H1 (cell line): Measurements from ENCODE around the gene CLVS2. TPM values are rescaled to one million over a fixed set of nuclear protein-coding genes. Genes with fewer than 3 reads are reported as not detected.

Experiments used
- CTCF ChIA-PET: fragments of 300-600 bp; sonication (Branson Sonifier 250); formaldehyde crosslinking; loops from one replicate; lab custom pipeline; 2021; ENCODE audit not compliant: partially characterized antibody; lab: Charles Lee
- POLR2A ChIA-PET: fragments of 300-600 bp; sonication (Branson Sonifier 250); formaldehyde crosslinking; loops from one replicate; lab custom pipeline; 2021; ENCODE audit warnings: inconsistent platforms; ENCODE audit not compliant: partially characterized antibody; lab: Charles Lee
- DNase-seq, 2 experiments: peaks; one replicate each; pipeline versions ENCODE4 v3.0.0 to v3.0.0-alpha.2; 2010 to 2022; ENCODE audit warnings: low spot score in 2 of 2, low read depth in 1 of 2, mixed read lengths in 1 of 2
- FAIRE-seq: peaks from 2 replicates; lab custom pipeline; 2011; peaks lifted over from hg19 to GRCh38; lab: Jason Lieb, UNC
- H2AFZ ChIP-seq: 2 replicates; pipeline ENCODE4 v1.8.1; 2012; ENCODE audit warnings: low read length, inconsistent platforms
- H2AK5ac ChIP-seq: 2 replicates; pipeline ENCODE4 v1.6.1; 2013; ENCODE audit warnings: low read depth, low read length
- H2BK120ac ChIP-seq: replicated peaks from 2 replicates; pipeline ENCODE3; 2013; ENCODE audit warnings: low read depth, low read length, inconsistent platforms
- H2BK12ac ChIP-seq: 2 replicates; pipeline ENCODE4 v1.6.1; 2013; ENCODE audit warnings: low read depth, low read length
- H2BK15ac ChIP-seq: 2 replicates; pipeline ENCODE4 v1.6.1; 2013; ENCODE audit warnings: low read length
- H2BK20ac ChIP-seq: 2 replicates; pipeline ENCODE4 v1.6.1; 2013; ENCODE audit warnings: low read length
- H2BK5ac ChIP-seq: 2 replicates; pipeline ENCODE4 v1.6.1; 2013; ENCODE audit warnings: low read depth, low read length
- H3K14ac ChIP-seq: 2 replicates; pipeline ENCODE4 v1.6.1; 2013; ENCODE audit warnings: inconsistent platforms; ENCODE audit not compliant: insufficient read length
- H3K18ac ChIP-seq: 2 replicates; pipeline ENCODE4 v1.6.1; 2013; ENCODE audit warnings: low read length; ENCODE audit errors: extremely low read depth
- H3K23ac ChIP-seq: 2 replicates; pipeline ENCODE4 v1.6.1; 2013; ENCODE audit warnings: inconsistent platforms; ENCODE audit not compliant: insufficient read length
- H3K23me2 ChIP-seq: 2 replicates; pipeline ENCODE4 v1.6.1; 2013; ENCODE audit warnings: low read depth, low read length
- H3K27ac ChIP-seq: 2 replicates; pipeline ENCODE4 v1.6.1; 2011; ENCODE audit warnings: low read depth, low read length, inconsistent platforms
- H3K27me3 ChIP-seq, 4 experiments: replicated peaks in 1 of 4; 1 replicate in 1 of 4; 2 replicates in 3 of 4; pipeline versions ENCODE4 v1.6.1 to v1.8.1; 2011 to 2013; ENCODE audit warnings: low read length in 3 of 4, mild to moderate bottlenecking in 3 of 4, inconsistent platforms in 2 of 4, mixed read lengths in 2 of 4, moderate library complexity in 1 of 4; ENCODE audit not compliant: control insufficient read depth in 3 of 4, insufficient read depth in 3 of 4; ENCODE audit errors: extremely low read depth in 1 of 4
- H3K36me3 ChIP-seq, 4 experiments: 2 replicates each; pipeline versions ENCODE4 v1.6.1 to v1.8.1; 2011 to 2013; ENCODE audit warnings: mild to moderate bottlenecking in 4 of 4, low read length in 3 of 4, moderate library complexity in 2 of 4, control low read depth in 1 of 4, inconsistent platforms in 1 of 4; ENCODE audit not compliant: insufficient read depth in 4 of 4, control insufficient read depth in 2 of 4
- H3K4ac ChIP-seq: replicated peaks from 2 replicates; pipeline ENCODE3; 2013; ENCODE audit warnings: low read length, low read depth, mixed read lengths, inconsistent platforms; ENCODE audit not compliant: insufficient read length
- H3K4me1 ChIP-seq, 4 experiments: replicated peaks in 1 of 4; 1 replicate in 1 of 4; 2 replicates in 3 of 4; pipeline versions ENCODE4 v1.6.1 to v1.8.1; 2011 to 2013; ENCODE audit warnings: low read length in 3 of 4, inconsistent platforms in 2 of 4, mixed read lengths in 1 of 4; ENCODE audit not compliant: insufficient read depth in 4 of 4, control insufficient read depth in 3 of 4
- H3K4me2 ChIP-seq, 2 experiments: 2 replicates each; pipeline versions ENCODE4 v1.6.1 to v1.8.1; 2011 to 2013; ENCODE audit warnings: low read depth in 2 of 2, low read length in 2 of 2, control low read depth in 1 of 2, inconsistent platforms in 1 of 2, mild to moderate bottlenecking in 1 of 2; ENCODE audit not compliant: insufficient read depth in 1 of 2
- H3K4me3 ChIP-seq, 4 experiments: fragments of 200-600, 300-600 bp in 1 of 4; sonication (generic), shearing (Covaris generic), sonication (Bioruptor Twin) in 1 of 4; 2 replicates each; pipeline versions ENCODE4 v1.5.1 to v1.8.1; 2011 to 2016; ENCODE audit warnings: low read length in 4 of 4, low read depth in 3 of 4, control low read depth in 2 of 4, inconsistent platforms in 2 of 4, mild to moderate bottlenecking in 2 of 4, mixed read lengths in 1 of 4, moderate library complexity in 1 of 4; ENCODE audit not compliant: insufficient read depth in 2 of 4; ENCODE audit errors: extremely low read depth in 1 of 4
- H3K56ac ChIP-seq: replicated peaks from 2 replicates; pipeline ENCODE3; 2013; ENCODE audit warnings: low read depth, mild to moderate bottlenecking, mixed read lengths, low read length, inconsistent platforms; ENCODE audit not compliant: insufficient read length
- H3K79me1 ChIP-seq: 2 replicates; pipeline ENCODE4 v1.6.1; 2013; ENCODE audit warnings: low read depth, low read length, control low read depth
- H3K79me2 ChIP-seq, 2 experiments: 2 replicates each; pipeline versions ENCODE4 v1.6.1 to v1.8.1; 2012 to 2013; ENCODE audit warnings: low read length in 2 of 2, mild to moderate bottlenecking in 2 of 2, inconsistent platforms in 1 of 2; ENCODE audit not compliant: insufficient read depth in 2 of 2, control insufficient read depth in 1 of 2
- H3K9ac ChIP-seq, 4 experiments: replicated peaks in 1 of 4; 1 replicate in 1 of 4; 2 replicates in 3 of 4; pipeline versions ENCODE4 v1.6.1 to v1.8.1; 2011 to 2013; ENCODE audit warnings: low read depth in 3 of 4, low read length in 3 of 4, control low read depth in 2 of 4, mild to moderate bottlenecking in 2 of 4, moderate library complexity in 2 of 4, inconsistent platforms in 1 of 4; ENCODE audit errors: extremely low read depth in 1 of 4
- H3K9me3 ChIP-seq, 2 experiments: 2 replicates each; pipeline versions ENCODE4 v1.6.1 to v1.8.1; 2012 to 2013; ENCODE audit warnings: mild to moderate bottlenecking in 2 of 2, moderate library complexity in 2 of 2, control low read depth in 1 of 2, inconsistent platforms in 1 of 2, low read depth in 1 of 2, low read length in 1 of 2, mixed read lengths in 1 of 2; ENCODE audit not compliant: insufficient read depth in 2 of 2
- H4K20me1 ChIP-seq, 2 experiments: replicated peaks in 1 of 2; 2 replicates each; pipeline versions ENCODE3 to v1.8.1; 2011 to 2013; ENCODE audit warnings: inconsistent platforms in 2 of 2, low read length in 2 of 2, mild to moderate bottlenecking in 1 of 2; ENCODE audit not compliant: insufficient read depth in 2 of 2, control insufficient read depth in 1 of 2
- H4K5ac ChIP-seq: 2 replicates; pipeline ENCODE4 v1.6.1; 2013; ENCODE audit warnings: low read length, low read depth, mixed read lengths, inconsistent platforms; ENCODE audit not compliant: insufficient read length
- H4K8ac ChIP-seq: 2 replicates; pipeline ENCODE4 v1.8.0; 2013; ENCODE audit warnings: mild to moderate bottlenecking, moderate library complexity, low read length, inconsistent platforms; ENCODE audit not compliant: insufficient read depth; ENCODE audit errors: extremely low read depth
- H4K91ac ChIP-seq: replicated peaks from 2 replicates; pipeline ENCODE3; 2013; ENCODE audit warnings: low read length, mixed read lengths, inconsistent platforms; ENCODE audit not compliant: insufficient read length
- CBX5 ChIP-seq: fragments of 300-800, 300-1000 bp; sonication (generic); IDR thresholded peaks from 2 replicates; pipeline ENCODE4 v1.7.1; 2016; ENCODE audit warnings: antibody characterized with exemption, low read length, low read depth
- EP300 ChIP-seq, 2 experiments: IDR thresholded peaks; 1 replicate in 1 of 2; 2 replicates in 1 of 2; pipeline ENCODE4 v1.6.1; 2011 to 2012; ENCODE audit warnings: low read depth in 2 of 2, low read length in 2 of 2, mild to moderate bottlenecking in 2 of 2, borderline replicate concordance in 1 of 2, inconsistent platforms in 1 of 2, moderate library complexity in 1 of 2
- POLR2AphosphoS5 ChIP-seq: IDR thresholded peaks from 2 replicates; pipeline ENCODE4 v1.6.1; 2011; ENCODE audit warnings: low read depth, low read length
- TAF1 ChIP-seq: IDR thresholded peaks from 2 replicates; pipeline ENCODE4 v1.6.1; 2011; ENCODE audit warnings: mild to moderate bottlenecking, low read depth, low read length
- TBP ChIP-seq: IDR thresholded peaks from 2 replicates; pipeline ENCODE4 v1.6.1; 2011; ENCODE audit warnings: low read depth, low read length, improper control_type of control experiment
- YY1 ChIP-seq: IDR thresholded peaks from 2 replicates; pipeline ENCODE4 v1.6.1; 2011; ENCODE audit warnings: low read depth, mild to moderate bottlenecking, low read length
- WGBS, 2 experiments: shearing (Covaris generic) in 1 of 2; methylation state at CpG; one replicate each; pipeline versions ENCODE4 v1.1.6 to v1.1.7; 2013 to 2015; ENCODE audit warnings: low lambda C conversion rate in 2 of 2, mixed read lengths in 2 of 2, inconsistent platforms in 1 of 2, low coverage in 1 of 2, missing lambda C conversion rate in 1 of 2; ENCODE audit not compliant: insufficient replicate concordance in 2 of 2, insufficient coverage in 1 of 2, insufficient read length in 1 of 2; ENCODE audit errors: extremely low coverage in 1 of 2, missing lambda C conversion rate in 1 of 2; 5-methylcytosine and 5-hydroxymethylcytosine counted together
- long read RNA-seq, 2 experiments: library from RNA in 1 of 2; library from capped mRNA in 1 of 2; stranded (forward); transcript quantifications; one replicate each; pipeline ENCODE4 v2.0.0, GENCODE V29; 2021; ENCODE audit warnings: inconsistent platforms in 1 of 2
- polyA minus RNA-seq, 3 experiments: library from RNA; depleted of rRNA, polyadenylated mRNA; stranded (reverse); fragments of >200 nt; gene quantifications; 1 replicate in 2 of 3; 2 replicates in 1 of 3; pipeline ENCODE4 v1.2.3, GENCODE V29; 2011
- polyA plus RNA-seq, 7 experiments: library from polyadenylated mRNA; depleted of rRNA in 3 of 7; stranded (reverse) in 5 of 7; unstranded in 2 of 7; fragments of >200 nt in 5 of 7; fragments of 200-250 nt in 2 of 7; gene quantifications; 1 replicate in 5 of 7; 2 replicates in 1 of 7; 4 replicates in 1 of 7; pipeline versions ENCODE4 v1.2.1 to v1.2.3, GENCODE V29; 2011 to 2013; ENCODE audit warnings: missing spikeins in 2 of 7, mixed read lengths in 2 of 7
- total RNA-seq: library from RNA; stranded (reverse); fragmentation: NEBNext Ultra II Directional; extraction: Animal tissue kit (Norgen Biotek cat#: 25700); gene quantifications from 2 replicates; pipeline ENCODE4 v1.2.1, GENCODE V29; 2021
- TF ChIP-seq, protein P1 (sequence below): IDR thresholded peaks from 2 replicates; pipeline ENCODE4 v1.6.1; 2012; ENCODE audit warnings: low read length, inconsistent platforms

Gene CLVS2
- total RNA-seq (0.67 and 0.73 TPM in 2 replicates), polyA plus RNA-seq (2011; rRNA removed) (0.20 and 0.30 TPM in 2 replicates), polyA minus RNA-seq (2011; rRNA and poly(A)+ RNA removed) (0.95 and 1.3 TPM in 2 replicates)
- 0.31 TPM for polyA plus RNA-seq (2011; cell fraction: cytosol; rRNA removed)
- polyA plus RNA-seq (2011; cell fraction: nucleus; rRNA removed): 0.30 TPM
- 0.24 to 1.1 TPM (median 0.73 TPM) in 4 replicates for polyA plus RNA-seq (2012, experiment 1 of 2)
- polyA plus RNA-seq (2012, experiment 2 of 2): 0.21 TPM
- 0.67 TPM for polyA plus RNA-seq (2013, experiment 1 of 2)
- 0.52 TPM for polyA plus RNA-seq (2013, experiment 2 of 2)
- polyA minus RNA-seq (2011; cell fraction: cytosol; rRNA and poly(A)+ RNA removed): 0.88 TPM
- polyA minus RNA-seq (2011; cell fraction: nucleus; rRNA and poly(A)+ RNA removed): 2.1 TPM
- long read RNA-seq, experiment 1, partial matches to known transcripts: 0 of 2 reads
- long read RNA-seq, experiment 1, other reads (novel, unspliced or antisense): 2 of 2 reads
- long read RNA-seq, experiment 2: 0 reads

DNA sequence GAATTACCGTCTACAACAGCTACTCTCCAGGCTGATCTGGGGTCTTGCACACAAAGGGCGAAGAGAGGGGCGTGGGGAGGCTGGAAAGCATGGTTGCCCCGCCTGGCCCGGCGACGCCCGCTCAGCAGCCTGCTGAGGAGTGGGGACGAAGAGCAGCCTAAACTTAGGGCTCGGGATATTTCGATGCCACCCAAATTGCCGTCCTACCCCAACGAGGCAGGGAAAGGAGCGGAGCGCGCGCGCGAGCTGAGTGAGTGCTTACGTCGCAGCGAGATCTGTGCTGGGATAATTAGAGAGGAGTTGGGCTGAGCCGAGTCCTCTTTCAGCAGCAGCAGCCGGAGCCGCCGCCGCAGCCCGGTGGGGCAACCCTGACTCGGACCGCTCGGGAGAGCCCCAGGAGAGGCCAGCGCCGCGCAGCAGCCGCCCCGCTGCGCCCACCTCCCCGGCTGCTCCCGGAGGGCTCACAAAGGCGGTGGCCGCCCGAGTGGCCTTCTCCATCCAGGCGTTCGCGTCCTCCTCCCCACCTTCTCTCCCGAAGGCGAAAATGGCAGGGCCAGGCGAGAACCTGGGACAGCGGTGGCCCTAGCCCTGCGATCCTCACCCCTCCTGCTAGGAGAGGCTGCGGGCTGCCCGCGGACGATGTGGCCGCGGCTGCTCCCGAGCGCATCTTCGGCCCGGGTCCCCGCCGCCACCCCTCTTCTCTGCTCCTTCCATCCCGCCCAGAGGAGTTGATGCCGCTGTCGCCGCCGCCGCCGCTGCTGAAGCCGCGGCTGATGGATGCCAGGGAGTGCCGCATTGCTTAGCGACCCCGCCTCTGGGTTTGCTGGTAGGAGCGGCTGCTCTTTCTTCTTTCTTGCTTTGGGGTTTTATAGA lies at the start of gene CLVS2:
CLVS2 (plus strand) TSS at position 315 of the 873 bp plus-strand sequence. CDS start 1,543 bp downstream, outside the sequence.
- Histone ChIP-seq H3K23me2 (peaks cover 10% of the 10 kb centered on the region; the same call in 1 of the 2 replicates), H3K4me3 (peak within 1 kb of the TSS; percentile 74 to 90 (median 82)), H2BK5ac (no peak within 1 kb of the TSS; the same call in 1 of the 2 replicates), H2AFZ (peak within 1 kb of the TSS; percentile 79), H3K56ac (no peak within 1 kb of the TSS), H4K91ac (no peak within 1 kb of the TSS), H3K4me2 (peak within 1 kb of the TSS; percentile 66 to 74), H3K27ac (no peak within 1 kb of the TSS), H3K4ac (no peak within 1 kb of the TSS), H2BK20ac (no peak within 1 kb of the TSS), H3K4me1 (no peaks in the 10 kb centered on the region; a peak in 1 of 7 replicates), H3K79me2 (no peaks in the 10 kb centered on the region), H3K27me3 (peaks cover 11 to 34% (median 18%) of the 10 kb centered on the region in 4 experiments), H2AK5ac (no peak within 1 kb of the TSS), H3K23ac (no peak within 1 kb of the TSS), H4K20me1 (no peaks in the 10 kb centered on the region), H3K18ac (peak within 1 kb of the TSS; percentile 21; the same call in 1 of the 2 replicates), H3K36me3 (no peaks in the 10 kb centered on the region), H3K14ac (no peak within 1 kb of the TSS), H2BK15ac (no peak within 1 kb of the TSS), H2BK120ac (no peak within 1 kb of the TSS), H4K5ac (no peak within 1 kb of the TSS), H2BK12ac (no peak within 1 kb of the TSS; the same call in 1 of the 2 replicates), H3K79me1 (no peaks in the 10 kb centered on the region), H4K8ac (peak within 1 kb of the TSS; percentile 94), H3K9ac (peak within 1 kb of the TSS; percentile 51 to 66 (median 56)), H3K9me3 (no peaks in the 10 kb centered on the region)
- FAIRE-seq (no peak), DNase-seq (peak; percentile 33 to 82)
- 2% methylated on average over 63 of the region's 75 CpGs; no CpG with 5 or more reads in 1 of the 2 experiments for WGBS, 2 experiments
- POLR2A ChIA-PET: no interaction called here
- CTCF ChIA-PET: no interaction called here
- TF ChIP-seq TAF1: peak; percentile 59; the same call in 1 of the 2 replicates
- no peak for TF ChIP-seq EP300 (IDR thresholded peaks at IDR 0.05; ENCODE audit: borderline replicate concordance in 1 of 2, low read depth in 2 of 2, low read length in 2 of 2)
- TF ChIP-seq TBP: no peak
- TF ChIP-seq, protein P1, sequence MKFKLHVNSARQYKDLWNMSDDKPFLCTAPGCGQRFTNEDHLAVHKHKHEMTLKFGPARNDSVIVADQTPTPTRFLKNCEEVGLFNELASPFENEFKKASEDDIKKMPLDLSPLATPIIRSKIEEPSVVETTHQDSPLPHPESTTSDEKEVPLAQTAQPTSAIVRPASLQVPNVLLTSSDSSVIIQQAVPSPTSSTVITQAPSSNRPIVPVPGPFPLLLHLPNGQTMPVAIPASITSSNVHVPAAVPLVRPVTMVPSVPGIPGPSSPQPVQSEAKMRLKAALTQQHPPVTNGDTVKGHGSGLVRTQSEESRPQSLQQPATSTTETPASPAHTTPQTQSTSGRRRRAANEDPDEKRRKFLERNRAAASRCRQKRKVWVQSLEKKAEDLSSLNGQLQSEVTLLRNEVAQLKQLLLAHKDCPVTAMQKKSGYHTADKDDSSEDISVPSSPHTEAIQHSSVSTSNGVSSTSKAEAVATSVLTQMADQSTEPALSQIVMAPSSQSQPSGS: no peak
- TF ChIP-seq YY1: 0 out of 2 replicates have a peak, but pooled peaks have one; percentile 5
- TF ChIP-seq CBX5: no peak
- 0 out of 2 replicates have a peak, but pooled peaks have one; percentile 31 for TF ChIP-seq POLR2AphosphoS5
